CD4-positive, alpha-beta T cell treated with Interleukin-17A for 1 hour (primary cell): ENCODE measurements around the gene MAPK1.
"Not testable (repeated sequence)": the region's sequence is repeated elsewhere in the genome, so short reads cannot be mapped to it uniquely, and the experiment has no call there.

Experiments
- DNase-seq: peaks from one replicate; pipeline ENCODE4 v3.0.0-alpha.2; 2020

The MAPK1 gene

GRCh38 chr22:21753374-21754111 lies 113.9 kb downstream of the MAPK1 start:
- no peak for DNase-seq

- no peak for DNase-seq
Observed at GRCh38 chr22:21752276-21752675, 115.2 kb downstream of the MAPK1 start.

- DNase-seq = no peak
Observed at GRCh38 chr22:21745948-21746347, 121.5 kb downstream of the MAPK1 start.

- DNase-seq = not testable (repeated sequence)
Observed at GRCh38 chr22:21744917-21745316, 122.5 kb downstream of the MAPK1 start.

GRCh38 chr22:21741790-21742189 lies 125.7 kb downstream of the MAPK1 start:
- no peak for DNase-seq

GRCh38 chr22:21741059-21741458 lies 126.4 kb downstream of the MAPK1 start:
- no peak for DNase-seq

- DNase-seq = no peak
Observed at GRCh38 chr22:21739828-21740377, 127.5 kb downstream of the MAPK1 start.

GRCh38 chr22:21738966-21739365 lies 128.5 kb downstream of the MAPK1 start:
- DNase-seq = no peak

- no peak for DNase-seq
Observed at GRCh38 chr22:21738081-21738480, 129.4 kb downstream of the MAPK1 start.

- DNase-seq = no peak
Observed at GRCh38 chr22:21736948-21737347, 130.5 kb downstream of the MAPK1 start.

GRCh38 chr22:21736084-21736642 lies 131.3 kb downstream of the MAPK1 start:
- DNase-seq = no peak

- peak; percentile 96 for DNase-seq
Observed at GRCh38 chr22:21735200-21736083, 132.0 kb downstream of the MAPK1 start, which contains the start of gene YPEL1. YPEL1 (minus strand) TSS chr22:21735794; CDS start chr22:21710744, 25,050 bp downstream.

GRCh38 chr22:21734540-21735199 lies 132.8 kb downstream of the MAPK1 start:
- DNase-seq = no peak

GRCh38 chr22:21731503-21731902 lies 135.9 kb downstream of the MAPK1 start:
- DNase-seq = no peak

GRCh38 chr22:21730535-21731308 lies 136.7 kb downstream of the MAPK1 start:
- no peak for DNase-seq

GRCh38 chr22:21729184-21729583 lies 138.3 kb downstream of the MAPK1 start:
- not testable (repeated sequence) for DNase-seq

- no peak for DNase-seq
Observed at GRCh38 chr22:21728270-21728669, 139.2 kb downstream of the MAPK1 start.

GRCh38 chr22:21727768-21728167 lies 139.7 kb downstream of the MAPK1 start:
- DNase-seq = no peak

GRCh38 chr22:21727159-21727558 lies 140.3 kb downstream of the MAPK1 start:
- no peak for DNase-seq

- DNase-seq = peak; percentile 55
Observed at GRCh38 chr22:21726650-21727049, 140.8 kb downstream of the MAPK1 start.

GRCh38 chr22:21725956-21726649 lies 141.3 kb downstream of the MAPK1 start:
- DNase-seq = no peak
